ENCODE data around the gene TMEM248. TPM values are rescaled to one million over a fixed set of nuclear protein-coding genes. Genes with fewer than 3 reads are reported as not detected.
"Not testable (repeated sequence)": the region's sequence is repeated elsewhere in the genome, so short reads cannot be mapped to it uniquely, and the experiment has no call there.

The TMEM248 gene
- total RNA-seq, 2 experiments from 2014 or later = 64.7 to 67.4 TPM

GRCh38 chr7:67000601-67001258 lies 79.7 kb downstream of the TMEM248 start:
- Mint-ChIP-seq H3K36me3 (ENCODE audit: low read depth) (peaks cover 59% of the 10 kb centered on the region), H3K4me3 (peak overlapping the region; percentile 87), H3K27ac (peak overlapping the region; percentile 74), H3K4me1 (ENCODE audit: low read depth) (peaks cover 24% of the 10 kb centered on the region)
- intact Hi-C loops (cut with DNase I, micrococcal nuclease) = loop anchor here in 1 of 2 experiments (5.0 kb wide), 1 partner anchor 438 kb away; no protein-coding TSS in a partner anchor
- ATAC-seq (ENCODE audit: poor library complexity); H3K4me1 ChIP-seq (ENCODE audit: insufficient read depth, low read length); CTCF ChIA-PET; H3K9me3 Mint-ChIP-seq; H3K27me3 Mint-ChIP-seq; H3K9me3 ChIP-seq (ENCODE audit: control insufficient read depth in 1 of 2, insufficient read depth in 1 of 2, low read length in 2 of 2); H3K4me3 ChIP-seq (ENCODE audit: low read length); POLR2A ChIA-PET; H3K27me3 ChIP-seq (ENCODE audit: control insufficient read depth in 1 of 2, insufficient read depth in 2 of 2, low read length in 2 of 2); H3K27ac ChIP-seq (ENCODE audit: low read depth in 1 of 2, low read length in 2 of 2): not testable (repeated sequence)
- DNase-seq = peak in 3 of 14 experiments; percentile 43 to 46 (median 44)
- TF ChIP-seq CTCF (IDR thresholded peaks at IDR 0.05) = peak; percentile 63
- peaks cover 15% of the 10 kb centered on the region for H3K36me3 ChIP-seq (ENCODE audit: insufficient read depth, low read length)

DNA sequence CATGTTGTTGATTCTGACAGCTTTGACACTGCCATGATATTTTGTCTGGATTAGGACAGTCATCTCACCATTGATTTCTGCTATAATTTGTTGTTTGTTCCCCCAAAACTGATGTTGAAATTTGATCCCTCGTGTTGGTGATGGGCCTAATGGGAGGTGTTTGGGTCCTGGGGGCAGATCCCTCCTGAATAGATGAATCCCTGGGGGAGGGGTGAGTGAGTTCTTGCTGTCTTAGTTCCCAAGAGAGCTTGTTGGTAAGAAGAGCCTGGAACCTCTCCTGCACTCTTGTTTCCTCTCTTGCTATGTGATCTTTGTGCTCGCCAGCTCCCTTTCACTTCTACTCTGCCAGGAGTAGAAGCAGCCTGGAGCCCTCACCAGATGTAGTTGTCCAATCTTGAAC lies 83.1 kb downstream of the TMEM248 start:
- H3K4me3 ChIP-seq (ENCODE audit: low read length); H3K9me3 ChIP-seq (ENCODE audit: control insufficient read depth in 1 of 2, insufficient read depth in 1 of 2, low read length in 2 of 2); H3K27ac Mint-ChIP-seq; H3K27me3 Mint-ChIP-seq; CTCF ChIA-PET; POLR2A ChIA-PET; DNase-seq; ATAC-seq (ENCODE audit: poor library complexity); H3K9me3 Mint-ChIP-seq; H3K27ac ChIP-seq (ENCODE audit: low read depth in 1 of 2, low read length in 2 of 2); H3K4me1 ChIP-seq (ENCODE audit: insufficient read depth, low read length); H3K27me3 ChIP-seq (ENCODE audit: control insufficient read depth in 1 of 2, insufficient read depth in 2 of 2, low read length in 2 of 2); H3K4me3 Mint-ChIP-seq: not testable (repeated sequence)
- Mint-ChIP-seq H3K4me1 (ENCODE audit: low read depth) (peaks cover 17% of the 10 kb centered on the region), H3K36me3 (ENCODE audit: low read depth) (peaks cover 78% of the 10 kb centered on the region)
- H3K36me3 ChIP-seq (ENCODE audit: insufficient read depth, low read length) = peaks cover 30% of the 10 kb centered on the region
- intact Hi-C loops (cut with DNase I, micrococcal nuclease) = loop anchor here in 1 of 2 experiments (5.0 kb wide), 1 partner anchor 442 kb away; no protein-coding TSS in a partner anchor

- ChIA-PET POLR2A (interaction anchor here (0.9 kb wide), 1 partner anchor 11 kb away, joined by 3 read pairs; no protein-coding TSS in a partner anchor), CTCF (no interaction called here)
- Histone ChIP-seq H3K4me3 (ENCODE audit: low read length) (no peak overlapping the region), H3K9me3 (ENCODE audit: control insufficient read depth in 1 of 2, insufficient read depth in 1 of 2, low read length in 2 of 2) (no peaks in the 10 kb centered on the region), H3K27ac (ENCODE audit: low read depth in 1 of 2, low read length in 2 of 2) (no peak overlapping the region), H3K36me3 (ENCODE audit: insufficient read depth, low read length) (peaks cover 49% of the 10 kb centered on the region), H3K4me1 (ENCODE audit: insufficient read depth, low read length) (no peaks in the 10 kb centered on the region), H3K27me3 (ENCODE audit: control insufficient read depth in 1 of 2, insufficient read depth in 2 of 2, low read length in 2 of 2) (no peaks in the 10 kb centered on the region)
- H3K4me3 Mint-ChIP-seq = no peak overlapping the region
- intact Hi-C loops (cut with DNase I, micrococcal nuclease) = no loop called here
- H3K27me3 Mint-ChIP-seq = no peaks in the 10 kb centered on the region
- peaks cover 88% of the 10 kb centered on the region for H3K36me3 Mint-ChIP-seq (ENCODE audit: low read depth)
- TF ChIP-seq CTCF (IDR thresholded peaks at IDR 0.05) = no peak
- H3K27ac Mint-ChIP-seq = no peak overlapping the region
- no peak for DNase-seq
- H3K4me1 Mint-ChIP-seq (ENCODE audit: low read depth) = peaks cover 11% of the 10 kb centered on the region
- H3K9me3 Mint-ChIP-seq = no peaks in the 10 kb centered on the region
- ATAC-seq (ENCODE audit: poor library complexity) = no peak
Observed at GRCh38 chr7:67006965-67007364, 85.9 kb downstream of the TMEM248 start.

Other genes starting within 250 kb of the TMEM248 start
- 10 to 100 TPM; 18.9 to 20.1 TPM for gene RABGEF1, start 180.5 kb upstream of the TMEM248 start, total RNA-seq
- gene SBDS, start 74.4 kb downstream of the TMEM248 start, total RNA-seq = 100 to 1,000 TPM; 443 to 474 TPM
- gene TYW1, start 75.6 kb downstream of the TMEM248 start, total RNA-seq = 10 to 100 TPM; 22.9 to 23.7 TPM

Measured in CD4-positive, alpha-beta T cell (primary cell).